HUES64 (cell line): ENCODE results near the gene MILR1. TPM values are rescaled to one million over a fixed set of nuclear protein-coding genes. Genes with fewer than 3 reads are reported as not detected.

Experiments used
- H3K27ac ChIP-seq: 2 replicates; pipeline ENCODE4 v1.7.0; 2013; ENCODE audit warnings: low read depth, low read length, inconsistent platforms
- H3K27me3 ChIP-seq: 2 replicates; pipeline ENCODE4 v1.6.1; 2013; ENCODE audit warnings: mild to moderate bottlenecking, low read length; ENCODE audit not compliant: insufficient read depth
- H3K36me3 ChIP-seq: 2 replicates; pipeline ENCODE4 v1.6.1; 2013; ENCODE audit warnings: mild to moderate bottlenecking, low read length; ENCODE audit not compliant: insufficient read depth
- H3K4me1 ChIP-seq: 2 replicates; pipeline ENCODE4 v1.6.1; 2013; ENCODE audit warnings: mild to moderate bottlenecking, low read length, moderate library complexity; ENCODE audit not compliant: insufficient read depth
- H3K4me3 ChIP-seq: 2 replicates; pipeline ENCODE4 v1.5.1; 2013; ENCODE audit warnings: mild to moderate bottlenecking, low read length, moderate library complexity
- H3K9ac ChIP-seq: 2 replicates; pipeline ENCODE4 v1.6.1; 2013; ENCODE audit warnings: mild to moderate bottlenecking, low read depth, low read length
- H3K9me3 ChIP-seq: 2 replicates; pipeline ENCODE4 v1.6.1; 2013; ENCODE audit warnings: low read depth, low read length; ENCODE audit not compliant: insufficient read depth
- WGBS: fragments of 150-250, 120-280 bp; methylation state at CpG from one replicate; pipeline ENCODE4 v1.1.7; 2013; ENCODE audit warnings: missing lambda C conversion rate; 5-methylcytosine and 5-hydroxymethylcytosine counted together
- polyA plus RNA-seq, 2 experiments: library from polyadenylated mRNA; stranded (reverse); fragments of 50-300 nt; gene quantifications; one replicate each; pipeline ENCODE4 v1.2.3, GENCODE V29; 2013

MILR1 gene
- polyA plus RNA-seq (2013, experiment 1 of 2): not detected
- not detected for polyA plus RNA-seq (2013, experiment 2 of 2)

DNA sequence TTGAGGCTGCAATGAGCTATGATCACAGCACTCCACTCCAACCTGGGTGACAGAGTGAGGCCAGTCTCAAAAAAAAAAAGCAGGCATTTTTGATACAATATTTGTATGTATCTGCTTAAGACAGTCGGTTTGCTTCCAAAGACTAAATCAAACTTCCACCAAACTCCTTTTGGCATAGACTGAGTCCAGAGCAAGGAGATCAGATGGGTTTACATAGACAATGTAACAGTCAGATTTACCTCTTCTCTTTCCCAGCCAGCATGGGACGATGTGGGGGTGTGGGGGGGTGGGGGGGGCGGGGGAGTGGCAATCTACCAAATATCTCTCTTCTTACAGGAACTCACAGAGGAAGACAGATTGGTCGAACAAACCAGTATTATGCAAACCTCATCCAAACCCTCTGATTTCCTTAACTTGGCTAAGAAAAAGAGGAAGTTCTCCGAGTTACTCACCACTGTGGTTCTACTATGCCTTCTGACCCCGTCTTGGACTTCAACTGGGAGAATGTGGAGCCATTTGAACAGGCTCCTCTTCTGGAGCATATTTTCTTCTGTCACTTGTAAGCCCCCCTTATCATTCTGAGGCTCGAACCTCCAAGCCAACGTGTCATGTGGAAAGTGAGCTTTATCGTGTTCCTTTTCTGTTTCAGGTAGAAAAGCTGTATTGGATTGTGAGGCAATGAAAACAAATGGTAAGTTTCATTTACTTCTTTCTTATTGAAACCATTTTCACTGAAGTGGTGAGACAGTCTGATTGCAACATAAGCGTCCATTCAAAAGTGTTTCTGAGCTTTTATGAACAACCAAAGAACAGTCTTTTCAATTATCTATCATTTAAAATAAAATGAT is at the start of gene MILR1:
MILR1 (plus strand) TSS at position 451 of the 848 bp plus-strand sequence; CDS start at position 505, 54 bp downstream.
- H3K27ac ChIP-seq: no peak within 1 kb of the TSS
- 85% methylated on average over 7 of the region's 10 CpGs for WGBS
- H3K36me3 ChIP-seq: no peaks in the 10 kb centered on the region
- H3K9me3 ChIP-seq: no peaks in the 10 kb centered on the region
- H3K9ac ChIP-seq: no peak within 1 kb of the TSS
- no peaks in the 10 kb centered on the region for H3K27me3 ChIP-seq
- no peak within 1 kb of the TSS for H3K4me3 ChIP-seq
- H3K4me1 ChIP-seq: no peaks in the 10 kb centered on the region

DNA sequence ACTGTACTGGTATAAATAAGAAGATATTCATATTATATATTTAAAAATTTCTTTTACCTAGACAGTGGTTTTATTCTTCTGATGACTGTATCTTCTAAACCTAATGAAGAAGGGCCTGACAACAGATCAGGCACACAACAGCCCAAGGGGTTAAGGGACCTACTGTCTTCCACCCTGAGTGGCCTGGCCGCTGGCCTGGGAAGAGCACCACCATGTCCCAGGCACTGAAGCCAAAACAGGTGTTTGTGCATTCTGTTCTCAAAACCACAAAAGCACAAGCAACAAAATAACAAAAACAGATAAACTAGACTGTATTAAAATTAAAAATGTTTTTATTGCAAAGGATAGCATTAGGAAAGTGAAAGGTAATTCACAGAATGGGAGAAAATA is 49.2 kb upstream of the MILR1 start:
- no peaks in the 10 kb centered on the region for H3K27me3 ChIP-seq
- H3K9ac ChIP-seq: no peak overlapping the region
- H3K36me3 ChIP-seq: no peaks in the 10 kb centered on the region
- no peak overlapping the region for H3K27ac ChIP-seq
- WGBS: 100% methylated on average over 1 of the region's 1 CpG
- no peak overlapping the region for H3K4me3 ChIP-seq
- peaks cover 5% of the 10 kb centered on the region; the same call in 1 of the 2 replicates for H3K4me1 ChIP-seq
- H3K9me3 ChIP-seq: no peaks in the 10 kb centered on the region

- WGBS: 86% methylated on average over 7 of the region's 7 CpGs
- H3K9ac ChIP-seq: no peak overlapping the region
- no peak overlapping the region for H3K4me3 ChIP-seq
These were observed 48.3 kb upstream of the MILR1 start for GRCh38 chr17:64400642-64401041.

GRCh38 chr17:64401244-64401860 is 47.6 kb upstream of the MILR1 start:
- WGBS: 85% methylated on average over 8 of the region's 8 CpGs

More at GRCh38 chr17:64400642-64401041, 48.3 kb upstream of the MILR1 start:
- Histone ChIP-seq H3K27me3 (no peaks in the 10 kb centered on the region), H3K27ac (no peak overlapping the region), H3K36me3 (no peaks in the 10 kb centered on the region), H3K9me3 (no peaks in the 10 kb centered on the region), H3K4me1 (peaks cover 5% of the 10 kb centered on the region; the same call in 1 of the 2 replicates)

DNA sequence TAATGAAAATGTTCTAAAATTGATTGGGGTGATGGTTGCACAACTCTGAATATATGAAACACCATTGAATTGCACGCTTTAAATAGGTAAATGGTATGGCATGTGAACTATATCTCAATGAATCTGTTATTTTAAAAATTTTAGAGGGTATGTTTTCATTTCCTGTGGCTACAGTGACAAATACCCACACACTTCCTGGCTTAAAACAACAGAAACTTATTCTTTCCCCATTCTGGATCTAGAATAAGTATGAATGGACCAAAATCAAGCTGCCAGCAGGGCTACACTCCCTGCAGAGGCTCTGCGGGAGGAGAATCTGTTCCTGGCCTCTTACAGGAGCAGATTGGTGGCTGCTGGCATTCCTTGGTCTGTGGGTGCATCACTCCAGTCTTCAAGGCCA is 47.0 kb upstream of the MILR1 start:
- no peak overlapping the region for H3K9ac ChIP-seq
- WGBS: 85% methylated on average over 2 of the region's 2 CpGs
- H3K36me3 ChIP-seq: no peaks in the 10 kb centered on the region
- no peak overlapping the region for H3K4me3 ChIP-seq
- H3K9me3 ChIP-seq: no peaks in the 10 kb centered on the region
- no peaks in the 10 kb centered on the region for H3K4me1 ChIP-seq
- H3K27me3 ChIP-seq: no peaks in the 10 kb centered on the region
- no peak overlapping the region for H3K27ac ChIP-seq

More at GRCh38 chr17:64401244-64401860, 47.6 kb upstream of the MILR1 start:
- Histone ChIP-seq H3K4me3 (no peak overlapping the region), H3K4me1 (no peaks in the 10 kb centered on the region), H3K9me3 (no peaks in the 10 kb centered on the region), H3K9ac (no peak overlapping the region), H3K36me3 (no peaks in the 10 kb centered on the region), H3K27me3 (no peaks in the 10 kb centered on the region), H3K27ac (no peak overlapping the region)

DNA sequence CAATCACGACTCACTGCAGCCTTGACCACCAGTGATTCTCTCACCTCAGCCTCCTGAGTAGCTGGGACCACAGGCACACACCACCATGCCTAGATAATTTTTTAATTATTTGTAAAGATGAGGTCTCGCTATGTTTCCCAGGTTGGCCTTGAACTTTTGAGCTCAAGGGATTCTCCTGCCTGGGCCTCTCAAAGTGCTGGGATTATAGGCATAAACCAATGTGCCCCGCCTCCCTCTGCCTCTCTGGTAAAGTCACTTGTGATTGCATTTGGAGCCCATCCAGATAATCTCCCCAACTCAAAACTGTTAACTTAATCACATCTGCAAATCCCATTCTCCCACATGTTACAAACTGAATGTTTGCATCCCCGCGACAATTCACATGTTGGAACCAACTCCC is 46.4 kb upstream of the MILR1 start:
- no peaks in the 10 kb centered on the region for H3K36me3 ChIP-seq
- H3K4me3 ChIP-seq: no peak overlapping the region
- H3K4me1 ChIP-seq: no peaks in the 10 kb centered on the region
- H3K27me3 ChIP-seq: no peaks in the 10 kb centered on the region
- H3K27ac ChIP-seq: no peak overlapping the region
- 96% methylated on average over 5 of the region's 5 CpGs for whole genome bisulfite sequencing
- no peaks in the 10 kb centered on the region for H3K9me3 ChIP-seq
- no peak overlapping the region for H3K9ac ChIP-seq

DNA sequence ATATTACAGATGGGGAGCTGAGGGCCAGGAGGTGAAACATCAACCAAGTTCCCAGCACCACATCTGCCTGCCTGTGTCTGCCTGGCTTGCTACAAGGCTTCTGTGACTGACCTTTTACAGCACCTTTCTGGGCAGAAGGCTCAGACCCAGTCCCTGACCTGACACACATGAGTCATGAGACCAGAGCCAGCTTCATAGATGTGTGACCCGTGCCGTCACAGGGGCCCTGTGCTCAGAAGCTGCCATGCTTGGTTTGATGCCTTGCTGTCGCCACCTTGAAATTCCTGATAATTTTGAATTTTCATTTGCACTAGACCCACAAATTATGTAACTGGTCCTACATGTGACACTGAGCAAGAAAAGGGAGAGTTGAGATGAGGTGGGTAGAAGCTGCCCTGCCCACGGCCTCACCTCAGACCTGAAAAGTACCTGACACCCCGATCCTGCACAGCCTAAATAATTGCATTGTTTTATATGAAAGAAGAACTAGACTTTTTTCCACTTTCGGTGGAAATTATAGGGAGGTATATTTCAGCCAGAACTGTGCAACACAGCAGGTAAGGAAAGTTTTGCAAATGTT is 44.9 kb upstream of the MILR1 start:
- Histone ChIP-seq H3K4me3 (no peak overlapping the region), H3K4me1 (no peaks in the 10 kb centered on the region), H3K27ac (no peak overlapping the region), H3K9me3 (no peaks in the 10 kb centered on the region), H3K27me3 (no peaks in the 10 kb centered on the region), H3K36me3 (no peaks in the 10 kb centered on the region), H3K9ac (no peak overlapping the region)
- WGBS: 93% methylated on average over 6 of the region's 6 CpGs

GRCh38 chr17:64406321-64407200 is 42.4 kb upstream of the MILR1 start:
- no peak overlapping the region for H3K27ac ChIP-seq
- WGBS: 91% methylated on average over 14 of the region's 14 CpGs
- H3K9ac ChIP-seq: no peak overlapping the region
- no peaks in the 10 kb centered on the region for H3K36me3 ChIP-seq
- H3K9me3 ChIP-seq: no peaks in the 10 kb centered on the region
- H3K27me3 ChIP-seq: no peaks in the 10 kb centered on the region
- H3K4me1 ChIP-seq: peaks cover 10% of the 10 kb centered on the region
- H3K4me3 ChIP-seq: no peak overlapping the region

GRCh38 chr17:64410750-64411490 is 38.0 kb upstream of the MILR1 start:
- no peaks in the 10 kb centered on the region for H3K27me3 ChIP-seq
- no peak overlapping the region; the same call in 1 of the 2 replicates for H3K27ac ChIP-seq
- peaks cover 21% of the 10 kb centered on the region for H3K4me1 ChIP-seq
- no peak overlapping the region for H3K4me3 ChIP-seq
- 95% methylated on average over 4 of the region's 4 CpGs for WGBS
- no peaks in the 10 kb centered on the region for H3K36me3 ChIP-seq
- H3K9ac ChIP-seq: no peak overlapping the region; the same call in 1 of the 2 replicates
- no peaks in the 10 kb centered on the region for H3K9me3 ChIP-seq
